Thyroid gland (tissue), 4 donors: ENCODE measurements around the gene PALMD. TPM values are rescaled to one million over a fixed set of nuclear protein-coding genes. Genes with fewer than 3 reads are reported as not detected.

Experiments
- DNase-seq, 2 donors: peaks; one replicate each; pipeline ENCODE4 v3.0.0-alpha.2; 2019
- H3K27ac ChIP-seq, 3 donors: fragments of 200-600 bp; sonication (generic); 1 replicate in 2 of 3; 2 replicates in 1 of 3; pipeline ENCODE4 v1.5.1; 2016 to 2019; ENCODE audit warnings: mild to moderate bottlenecking in 1 of 3, moderate library complexity in 1 of 3
- H3K27me3 ChIP-seq: fragments of 200-600 bp; sonication (generic); one replicate; pipeline ENCODE4 v1.5.1; 2019
- H3K36me3 ChIP-seq, 2 donors: fragments of 200-600 bp; sonication (generic); one replicate each; pipeline ENCODE4 v1.5.1; 2016 to 2019
- H3K4me1 ChIP-seq, 2 donors: fragments of 200-600 bp; sonication (generic); one replicate each; pipeline ENCODE4 v1.5.1; 2017 to 2019
- H3K4me3 ChIP-seq, 3 donors: fragments of 200-600 bp; sonication (generic); replicated peaks in 1 of 3; 1 replicate in 2 of 3; 2 replicates in 1 of 3; pipeline ENCODE4 v1.5.1; 2016; ENCODE audit warnings: mild to moderate bottlenecking in 1 of 3
- H3K9me3 ChIP-seq: fragments of 200-600 bp; sonication (generic); one replicate; pipeline ENCODE4 v1.5.1; 2017
- CTCF ChIP-seq, 6 experiments: fragments of 200-600 bp in 3 of 6; fragments of 450-650 bp in 3 of 6; sonication (generic) in 3 of 6; IDR thresholded peaks; one replicate each; pipeline ENCODE4 v1.5.1; 2016 to 2019; ENCODE audit warnings: antibody characterized with exemption in 6 of 6, mild to moderate bottlenecking in 2 of 6, inconsistent platforms in 1 of 6, moderate library complexity in 1 of 6
- POLR2A ChIP-seq, 2 donors: fragments of 450-650 bp; IDR thresholded peaks; one replicate each; pipeline ENCODE4 v1.6.1; 2017; ENCODE audit warnings: antibody characterized with exemption in 2 of 2, mild to moderate bottlenecking in 2 of 2, moderate library complexity in 1 of 2
- WGBS, 2 donors: methylation state at CpG; one replicate each; pipeline ENCODE4 v1.1.5; 2017; 5-methylcytosine and 5-hydroxymethylcytosine counted together
- intact Hi-C: fragments of 100-400 bp; cut with DNase I; formaldehyde crosslinking; loops from one replicate; pipeline ENCODE4 v1.15.1; 2023
- total RNA-seq, 4 donors: library from RNA; depleted of rRNA; stranded (reverse); fragments of >200 nt; gene quantifications; one replicate each; pipeline ENCODE4 v1.2.3, GENCODE V29; 2016

The PALMD gene
- total RNA-seq, 4 donors from 2014 or later: 6.9 to 14.1 (median 11.2) TPM

DNA sequence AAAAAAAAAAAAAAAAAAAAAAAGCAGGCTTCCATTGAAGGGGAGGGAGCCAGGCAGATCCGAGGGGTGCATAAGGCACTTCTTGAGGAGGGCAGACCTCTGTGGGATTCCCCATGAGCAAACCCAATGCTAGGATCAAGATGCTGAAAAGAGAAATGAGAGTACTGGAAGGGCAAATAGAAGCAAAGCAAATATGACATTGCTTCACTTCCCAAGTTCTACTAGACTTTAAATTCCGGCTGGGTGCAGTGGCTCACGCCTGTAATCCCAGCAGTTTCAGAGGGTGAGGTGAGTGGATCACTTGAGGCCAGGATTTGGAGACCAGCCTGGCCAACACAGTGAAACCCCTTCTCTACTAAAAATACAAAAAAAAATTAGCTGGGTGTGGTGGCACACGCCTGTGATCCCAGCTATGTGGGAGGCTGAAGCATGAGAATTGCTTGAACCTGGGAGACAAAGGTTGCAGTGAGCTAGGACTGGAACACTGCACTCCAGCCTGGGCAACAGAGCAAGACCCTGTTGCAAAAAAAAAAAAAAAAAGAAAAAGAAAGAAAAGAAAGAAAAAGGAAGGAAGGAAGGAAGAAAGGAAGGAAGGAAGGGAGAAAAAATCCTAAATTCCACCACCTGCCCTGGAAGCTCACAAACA is 23.1 kb upstream of the PALMD start:
- 92 to 95% methylated on average over 4 of the region's 4 CpGs for WGBS, 2 donors
- intact Hi-C loops: no loop called here
- H3K27ac ChIP-seq: no peak overlapping the region
- H3K9me3 ChIP-seq: no peaks in the 10 kb centered on the region
- no peaks in the 10 kb centered on the region for H3K4me1 ChIP-seq
- no peaks in the 10 kb centered on the region for H3K27me3 ChIP-seq
- no peaks in the 10 kb centered on the region for H3K36me3 ChIP-seq
- TF ChIP-seq CTCF (IDR thresholded peaks at IDR 0.05) (no peak), POLR2A (IDR thresholded peaks at IDR 0.05) (no peak)
- no peak overlapping the region for H3K4me3 ChIP-seq
- no peak for DNase-seq

DNA sequence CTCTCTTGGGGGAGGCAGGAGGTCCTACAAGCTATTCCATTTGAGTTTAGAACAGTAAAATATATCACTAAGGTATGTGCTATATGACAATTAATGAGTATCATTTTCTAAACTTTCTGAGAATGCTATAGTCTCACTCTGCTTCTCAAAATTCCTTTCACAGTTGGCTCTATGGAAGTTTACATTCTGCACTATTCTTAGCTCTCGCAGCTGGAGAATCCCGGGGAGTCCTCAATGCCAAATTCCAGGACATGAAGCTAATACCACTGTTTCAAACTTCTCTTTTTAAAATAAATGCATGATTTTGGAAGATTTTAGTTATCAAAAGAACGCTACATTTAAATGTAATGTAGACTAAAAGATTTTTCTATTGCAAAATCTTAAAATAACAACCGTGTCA is 22.4 kb upstream of the PALMD start:
- H3K9me3 ChIP-seq: no peaks in the 10 kb centered on the region
- no peaks in the 10 kb centered on the region for H3K4me1 ChIP-seq
- no peaks in the 10 kb centered on the region for H3K36me3 ChIP-seq
- 82 to 83% methylated on average over 4 of the region's 4 CpGs for WGBS, 2 donors
- DNase-seq: no peak
- H3K27ac ChIP-seq: no peak overlapping the region
- intact Hi-C loops: no loop called here
- no peaks in the 10 kb centered on the region for H3K27me3 ChIP-seq
- TF ChIP-seq POLR2A (IDR thresholded peaks at IDR 0.05) (no peak), CTCF (IDR thresholded peaks at IDR 0.05) (no peak)
- H3K4me3 ChIP-seq: no peak overlapping the region

- no peak for DNase-seq
- TF ChIP-seq CTCF (IDR thresholded peaks at IDR 0.05): no peak
- no peak for TF ChIP-seq POLR2A (IDR thresholded peaks at IDR 0.05)
- Histone ChIP-seq H3K27ac (no peak overlapping the region), H3K27me3 (no peaks in the 10 kb centered on the region), H3K4me1 (no peaks in the 10 kb centered on the region), H3K9me3 (no peaks in the 10 kb centered on the region), H3K36me3 (no peaks in the 10 kb centered on the region), H3K4me3 (no peak overlapping the region)
- WGBS, 2 donors: 80 to 84% methylated on average over 5 of the region's 5 CpGs
- intact Hi-C loops: no loop called here
Observed at GRCh38 chr1:99627615-99628014, 18.3 kb upstream of the PALMD start.

GRCh38 chr1:99629164-99629563 is 16.7 kb upstream of the PALMD start:
- TF ChIP-seq CTCF (IDR thresholded peaks at IDR 0.05) (no peak), POLR2A (IDR thresholded peaks at IDR 0.05) (no peak)
- no peaks in the 10 kb centered on the region for H3K27me3 ChIP-seq
- DNase-seq: no peak
- H3K27ac ChIP-seq: no peak overlapping the region
- H3K9me3 ChIP-seq: no peaks in the 10 kb centered on the region
- H3K4me3 ChIP-seq: no peak overlapping the region
- H3K36me3 ChIP-seq: no peaks in the 10 kb centered on the region
- intact Hi-C loops: no loop called here
- H3K4me1 ChIP-seq: no peaks in the 10 kb centered on the region
- 87 to 92% methylated on average over 1 of the region's 1 CpG for WGBS, 2 donors

- Histone ChIP-seq H3K36me3 (no peaks in the 10 kb centered on the region), H3K4me1 (no peaks in the 10 kb centered on the region), H3K27ac (no peak overlapping the region), H3K4me3 (no peak overlapping the region), H3K27me3 (no peaks in the 10 kb centered on the region), H3K9me3 (no peaks in the 10 kb centered on the region)
- TF ChIP-seq POLR2A (IDR thresholded peaks at IDR 0.05) (no peak), CTCF (IDR thresholded peaks at IDR 0.05) (no peak)
- intact Hi-C loops: no loop called here
- 89 to 91% methylated on average over 3 of the region's 3 CpGs for WGBS, 2 donors
- no peak for DNase-seq
Observed at GRCh38 chr1:99634971-99635624, 10.8 kb upstream of the PALMD start.
